GM15510 (cell line): ENCODE data around the gene SLC15A5.

Experiments used
- POLR2A ChIP-seq: IDR thresholded peaks from 3 replicates; pipeline ENCODE4 v1.6.1; 2011; ENCODE audit warnings: borderline replicate concordance; ENCODE audit not compliant: insufficient read length; ENCODE audit errors: extremely low read depth

SLC15A5 gene

GRCh38 chr12:16171348-16171747 lies 106.1 kb downstream of the SLC15A5 start:
- TF ChIP-seq POLR2A, result no peak

GRCh38 chr12:16168078-16168477 lies 109.4 kb downstream of the SLC15A5 start:
- TF ChIP-seq POLR2A, result no peak

- TF ChIP-seq POLR2A, result no peak
Observed at GRCh38 chr12:16166563-16167470, 110.7 kb downstream of the SLC15A5 start.

GRCh38 chr12:16165506-16165905 lies 112.0 kb downstream of the SLC15A5 start:
- no peak for TF ChIP-seq POLR2A

GRCh38 chr12:16163901-16164300 lies 113.6 kb downstream of the SLC15A5 start:
- no peak for TF ChIP-seq POLR2A

DNA sequence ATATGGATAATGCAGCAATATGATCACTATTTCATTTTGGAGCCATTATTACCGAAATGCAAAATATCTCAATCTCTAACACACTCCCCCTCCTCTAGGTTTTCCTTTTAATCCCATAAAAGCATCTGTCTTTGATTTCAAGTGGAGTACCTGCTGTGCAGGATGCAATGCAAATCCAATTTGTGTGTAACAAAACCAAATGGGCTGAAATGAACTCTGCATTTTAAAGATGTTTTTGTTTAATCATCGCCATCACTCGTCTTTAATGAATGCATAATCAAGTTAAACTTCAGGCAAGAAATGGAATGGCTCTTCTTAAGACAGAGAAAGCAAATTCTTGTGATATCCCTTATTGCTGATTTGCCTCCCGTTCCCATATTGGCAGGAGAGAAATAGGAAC lies 114.3 kb downstream of the SLC15A5 start:
- no peak for TF ChIP-seq POLR2A

DNA sequence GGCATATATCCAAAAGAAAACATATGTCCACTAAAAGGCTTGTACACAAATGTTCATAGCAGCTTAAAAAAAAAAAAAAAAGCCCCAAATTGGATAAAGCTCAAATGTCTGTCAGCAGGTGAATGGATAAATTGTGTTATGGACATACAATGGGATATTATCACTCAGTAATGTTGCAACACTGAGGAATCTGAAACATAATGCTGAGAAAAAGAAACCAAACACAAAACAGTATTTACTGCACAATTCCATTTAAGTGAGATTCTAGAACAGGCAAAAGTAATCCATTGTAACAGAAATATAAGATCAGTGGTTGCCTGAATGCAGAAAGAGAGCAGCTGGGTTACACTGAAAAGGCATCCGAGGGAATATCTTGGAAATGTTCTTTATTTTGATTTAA lies 117.9 kb downstream of the SLC15A5 start:
- no peak for TF ChIP-seq POLR2A

DNA sequence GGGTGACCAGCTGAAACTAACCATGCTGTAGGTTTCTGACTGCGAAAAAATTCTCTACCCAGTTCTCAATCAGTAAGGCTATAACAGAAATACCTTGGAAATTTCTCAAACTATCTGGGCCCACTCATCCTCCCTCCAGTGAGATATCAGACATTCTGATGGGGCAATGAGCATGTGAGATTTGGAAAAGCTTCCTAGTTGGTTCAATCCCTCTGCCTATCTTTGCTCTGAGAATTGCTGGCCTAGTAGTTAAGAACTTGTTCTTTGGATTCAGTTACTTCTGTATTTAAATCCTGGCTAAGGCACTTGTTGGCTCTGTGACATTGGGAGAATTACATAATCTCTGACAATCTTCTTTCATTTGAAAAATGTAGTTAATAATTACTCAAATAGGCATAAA lies 119.4 kb downstream of the SLC15A5 start:
- no peak for TF ChIP-seq POLR2A

DNA sequence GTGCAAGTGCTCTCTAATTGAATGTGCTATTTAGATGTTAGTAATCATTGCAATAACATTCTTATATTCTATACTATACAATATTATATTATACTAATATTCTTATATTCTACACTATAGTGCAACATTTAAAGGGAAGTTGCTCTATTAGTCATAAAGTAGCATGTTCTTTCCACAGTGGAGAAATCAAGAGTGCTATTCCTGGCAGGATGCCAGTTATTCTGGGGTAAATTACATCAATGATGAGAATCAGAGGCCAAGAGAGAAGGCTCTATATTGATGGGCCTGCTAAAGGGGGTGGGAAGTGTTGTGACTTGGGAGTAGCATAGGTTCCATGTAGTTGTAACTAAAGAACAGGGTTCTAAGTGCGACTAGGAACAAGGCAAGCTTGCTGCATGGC lies 121.5 kb downstream of the SLC15A5 start:
- no peak for TF ChIP-seq POLR2A

DNA sequence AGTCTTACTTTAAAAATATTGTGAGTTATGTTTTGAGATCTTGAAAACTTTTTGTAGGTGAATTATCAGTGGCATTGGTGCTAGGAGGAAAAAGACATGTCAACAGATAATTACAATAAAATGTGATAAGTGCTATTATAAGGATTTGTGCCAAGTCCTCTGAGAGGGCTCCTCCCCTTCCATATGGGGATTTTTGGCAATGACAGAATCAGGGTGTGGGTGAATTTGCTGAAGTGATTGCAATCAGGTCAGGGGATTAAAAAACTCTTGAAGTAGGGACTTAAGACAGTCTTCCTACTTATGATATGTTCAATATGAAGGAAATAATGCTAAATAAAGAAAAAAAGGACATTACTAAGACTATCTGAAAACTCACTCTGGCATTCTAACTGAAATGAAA lies 122.5 kb downstream of the SLC15A5 start:
- TF ChIP-seq POLR2A, result no peak

DNA sequence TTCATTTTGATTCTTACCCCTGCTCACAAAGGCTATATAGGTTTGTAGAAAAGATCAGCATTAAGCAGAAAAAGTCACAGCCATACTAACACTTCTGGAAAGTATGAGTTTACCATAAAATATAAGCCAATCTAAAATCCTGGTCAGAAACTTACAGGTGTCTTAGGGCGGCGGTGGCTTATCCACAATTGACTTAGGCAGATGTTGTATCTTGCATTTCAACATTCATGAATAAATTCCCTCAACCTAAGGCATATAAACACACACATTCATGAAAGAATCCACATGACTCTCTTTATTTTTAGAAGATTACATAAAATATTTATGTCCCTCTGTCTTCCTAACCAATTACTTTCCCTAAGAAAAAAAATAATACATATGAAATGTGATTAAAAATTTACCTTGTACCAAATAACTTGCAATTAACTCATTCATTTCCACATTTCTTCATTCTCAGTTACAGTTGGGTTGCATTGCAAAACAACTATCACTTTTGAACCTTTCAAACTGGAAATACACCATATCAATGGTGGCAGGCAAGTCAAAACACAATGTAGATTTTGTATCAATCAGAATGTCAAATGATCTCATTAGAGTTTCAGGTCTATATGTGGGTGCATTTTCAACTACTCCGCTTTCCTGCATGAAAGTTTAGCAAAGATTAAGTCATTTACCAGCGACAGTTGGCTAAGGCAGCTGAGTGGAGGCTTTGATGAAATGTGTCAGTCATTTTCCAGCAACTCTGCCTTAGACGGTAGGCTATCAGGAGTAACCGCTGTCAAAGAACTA lies 124.4 kb downstream of the SLC15A5 start:
- no peak for TF ChIP-seq POLR2A

DNA sequence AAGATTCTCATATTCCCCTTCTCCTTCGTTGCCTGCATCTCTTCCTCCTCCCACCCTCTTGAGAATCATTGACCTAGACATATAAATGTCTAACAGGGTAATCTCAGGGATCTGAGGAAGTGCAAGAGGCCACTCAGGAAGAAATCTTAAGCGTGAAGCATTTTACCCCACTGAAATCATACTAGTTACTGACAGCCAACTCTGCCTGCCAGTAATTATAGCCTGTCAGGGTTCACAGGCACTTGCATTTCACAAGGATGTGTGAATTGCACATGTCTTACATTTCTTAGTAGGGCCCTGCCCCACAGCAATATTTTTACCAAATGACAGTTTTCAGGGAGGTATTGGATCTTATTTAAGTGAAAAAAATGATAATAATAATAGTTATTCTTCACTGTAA lies 127.2 kb downstream of the SLC15A5 start:
- TF ChIP-seq POLR2A, result no peak

DNA sequence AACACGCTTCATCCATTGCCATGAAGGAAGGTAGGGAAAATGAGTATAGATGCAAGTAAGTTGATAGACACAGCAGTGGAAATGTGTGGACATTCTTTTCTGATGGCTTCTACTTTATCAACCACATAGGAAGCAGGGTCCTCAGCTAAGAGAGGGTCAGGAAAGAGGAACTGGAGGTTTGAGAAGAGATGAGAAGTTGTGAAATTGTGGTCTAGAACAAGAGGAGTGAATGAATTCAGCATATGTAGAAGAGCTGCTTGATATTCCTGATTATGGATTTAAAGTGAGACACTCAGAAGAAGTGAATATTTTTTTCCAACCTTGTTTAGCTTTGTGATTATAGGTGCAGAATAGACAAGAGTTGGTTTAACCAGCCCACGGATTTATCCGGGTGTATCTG lies 128.5 kb downstream of the SLC15A5 start:
- no peak for TF ChIP-seq POLR2A
